Neural progenitor cell (in vitro differentiated cells): ENCODE measurements around the gene TMBIM6.

Experiments used
- EZH2 ChIP-seq: fragments of 200-600 bp; sonication (generic); IDR thresholded peaks from 2 replicates; pipeline ENCODE4 v1.6.1; 2017; ENCODE audit warnings: antibody characterized with exemption, mild to moderate bottlenecking, moderate library complexity
- EZH2phosphoT487 ChIP-seq: fragments of 200-600 bp; sonication (generic); IDR thresholded peaks from 2 replicates; pipeline ENCODE4 v1.6.1; 2017; ENCODE audit warnings: antibody characterized with exemption
- TF ChIP-seq, protein P1 (sequence below): fragments of 200-600 bp; sonication (generic); IDR thresholded peaks from 2 replicates; pipeline ENCODE4 v1.5.1; 2017; ENCODE audit warnings: antibody characterized with exemption, mild to moderate bottlenecking

DNA sequence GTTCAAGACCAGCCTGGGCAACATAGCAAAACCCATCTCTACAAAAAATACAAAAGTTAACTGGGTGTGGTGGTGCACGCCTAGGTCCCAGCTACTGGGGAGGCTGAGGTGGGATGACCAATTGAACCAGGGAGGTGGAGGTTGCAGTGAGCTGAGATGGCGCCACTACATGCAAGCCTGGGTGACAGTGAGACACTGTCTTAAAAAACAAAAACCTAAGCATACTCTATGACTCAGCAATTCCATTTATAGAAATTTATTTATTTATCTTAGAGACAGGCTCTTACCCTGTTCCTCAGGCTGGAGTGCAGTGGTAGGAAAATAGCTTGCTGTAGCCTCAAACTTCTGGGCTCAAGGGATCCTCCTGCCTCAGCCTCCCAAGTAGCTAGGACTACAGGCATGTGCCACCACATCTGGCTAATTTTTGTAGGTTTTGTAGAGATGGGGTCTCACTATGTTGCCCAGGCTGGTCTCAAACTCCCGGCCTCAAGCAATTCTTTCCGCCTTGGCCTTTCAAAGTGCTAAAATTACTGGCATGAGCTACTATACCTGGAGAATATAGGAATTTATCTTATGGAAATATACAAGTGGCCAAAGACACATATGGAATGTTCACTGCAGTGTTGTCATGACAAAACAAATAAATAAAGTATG, 43.5 kb downstream of the TMBIM6 start:
- TF ChIP-seq, protein P1, sequence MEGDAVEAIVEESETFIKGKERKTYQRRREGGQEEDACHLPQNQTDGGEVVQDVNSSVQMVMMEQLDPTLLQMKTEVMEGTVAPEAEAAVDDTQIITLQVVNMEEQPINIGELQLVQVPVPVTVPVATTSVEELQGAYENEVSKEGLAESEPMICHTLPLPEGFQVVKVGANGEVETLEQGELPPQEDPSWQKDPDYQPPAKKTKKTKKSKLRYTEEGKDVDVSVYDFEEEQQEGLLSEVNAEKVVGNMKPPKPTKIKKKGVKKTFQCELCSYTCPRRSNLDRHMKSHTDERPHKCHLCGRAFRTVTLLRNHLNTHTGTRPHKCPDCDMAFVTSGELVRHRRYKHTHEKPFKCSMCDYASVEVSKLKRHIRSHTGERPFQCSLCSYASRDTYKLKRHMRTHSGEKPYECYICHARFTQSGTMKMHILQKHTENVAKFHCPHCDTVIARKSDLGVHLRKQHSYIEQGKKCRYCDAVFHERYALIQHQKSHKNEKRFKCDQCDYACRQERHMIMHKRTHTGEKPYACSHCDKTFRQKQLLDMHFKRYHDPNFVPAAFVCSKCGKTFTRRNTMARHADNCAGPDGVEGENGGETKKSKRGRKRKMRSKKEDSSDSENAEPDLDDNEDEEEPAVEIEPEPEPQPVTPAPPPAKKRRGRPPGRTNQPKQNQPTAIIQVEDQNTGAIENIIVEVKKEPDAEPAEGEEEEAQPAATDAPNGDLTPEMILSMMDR = no peak
- TF ChIP-seq EZH2 = no peak
- no peak for TF ChIP-seq EZH2phosphoT487
